Neural progenitor cell (in vitro differentiated cells): ENCODE measurements around the gene SH3TC1. TPM values are rescaled to one million over a fixed set of nuclear protein-coding genes. Genes with fewer than 3 reads are reported as not detected.

Experiments
- DNase-seq: peaks from one replicate; pipeline ENCODE4 v3.0.0-alpha.2; 2016; ENCODE audit warnings: low spot score
- H2AFZ ChIP-seq: fragments of 200-600 bp; sonication (generic); replicated peaks from 2 replicates; pipeline ENCODE4 v1.6.1; 2016; ENCODE audit warnings: antibody characterized with exemption
- H3F3A ChIP-seq: fragments of 200-600 bp; sonication (generic); 2 replicates; pipeline ENCODE4 v1.6.1; 2016; ENCODE audit warnings: antibody characterized with exemption, low read depth
- H3K27ac ChIP-seq: fragments of 200-600 bp; sonication (generic); 2 replicates; pipeline ENCODE4 v1.5.1; 2016; ENCODE audit warnings: mild to moderate bottlenecking
- H3K27me3 ChIP-seq: fragments of 200-600 bp; sonication (generic); 2 replicates; pipeline ENCODE4 v1.6.1; 2016; ENCODE audit warnings: mild to moderate bottlenecking, moderate library complexity
- H3K36me3 ChIP-seq: fragments of 200-600 bp; sonication (generic); 2 replicates; pipeline ENCODE4 v1.5.1; 2016
- H3K4me1 ChIP-seq: fragments of 200-600 bp; sonication (generic); 2 replicates; pipeline ENCODE4 v1.6.1; 2016; ENCODE audit warnings: mixed run types
- H3K4me2 ChIP-seq: fragments of 200-600 bp; sonication (generic); 2 replicates; pipeline ENCODE4 v1.6.1; 2016
- H3K4me3 ChIP-seq: fragments of 200-600 bp; sonication (generic); 2 replicates; pipeline ENCODE4 v1.5.1; 2016
- H3K79me2 ChIP-seq: fragments of 200-600 bp; sonication (generic); 2 replicates; pipeline ENCODE4 v1.6.1; 2016; ENCODE audit warnings: low read depth
- H3K9ac ChIP-seq: fragments of 200-600 bp; sonication (generic); 2 replicates; pipeline ENCODE4 v1.6.1; 2016
- H3K9me3 ChIP-seq: fragments of 200-600 bp; sonication (generic); 2 replicates; pipeline ENCODE4 v1.5.1; 2016; ENCODE audit warnings: low read depth
- H4K20me1 ChIP-seq: fragments of 200-600 bp; sonication (generic); 2 replicates; pipeline ENCODE4 v1.6.1; 2016; ENCODE audit warnings: low read depth
- H3K27ac Mint-ChIP-seq: 3 replicates; pipeline ENCODE4 v1.8.0; 2021; ENCODE audit warnings: mixed read lengths
- H3K27me3 Mint-ChIP-seq: 2 replicates; pipeline ENCODE4 v1.8.0; 2022; ENCODE audit warnings: low read depth, mild to moderate bottlenecking, inconsistent platforms, moderate library complexity, mixed read lengths; ENCODE audit not compliant: insufficient read depth
- H3K36me3 Mint-ChIP-seq: 3 replicates; pipeline ENCODE4 v1.8.0; 2021; ENCODE audit warnings: mixed read lengths
- H3K4me1 Mint-ChIP-seq: 3 replicates; pipeline ENCODE4 v1.8.0; 2021; ENCODE audit warnings: mixed read lengths
- H3K4me3 Mint-ChIP-seq: 3 replicates; pipeline ENCODE4 v1.8.0; 2021; ENCODE audit warnings: mild to moderate bottlenecking, moderate library complexity, mixed read lengths
- H3K9me3 Mint-ChIP-seq: 3 replicates; pipeline ENCODE4 v1.8.0; 2020; ENCODE audit warnings: mixed read lengths
- EZH2 ChIP-seq: fragments of 200-600 bp; sonication (generic); IDR thresholded peaks from 2 replicates; pipeline ENCODE4 v1.6.1; 2017; ENCODE audit warnings: antibody characterized with exemption, mild to moderate bottlenecking, moderate library complexity
- EZH2phosphoT487 ChIP-seq: fragments of 200-600 bp; sonication (generic); IDR thresholded peaks from 2 replicates; pipeline ENCODE4 v1.6.1; 2017; ENCODE audit warnings: antibody characterized with exemption
- total RNA-seq: library from RNA; depleted of rRNA; stranded (reverse); fragments of >200 nt; gene quantifications from 2 replicates; pipeline ENCODE4 v1.2.3, GENCODE V29; 2015; ENCODE audit warnings: low replicate concordance
- TF ChIP-seq, protein P1 (sequence below): fragments of 200-600 bp; sonication (generic); IDR thresholded peaks from 2 replicates; pipeline ENCODE4 v1.5.1; 2017; ENCODE audit warnings: antibody characterized with exemption, mild to moderate bottlenecking

SH3TC1 gene
- total RNA-seq, 1 donor from 2014 or later: 0.22 TPM

DNA sequence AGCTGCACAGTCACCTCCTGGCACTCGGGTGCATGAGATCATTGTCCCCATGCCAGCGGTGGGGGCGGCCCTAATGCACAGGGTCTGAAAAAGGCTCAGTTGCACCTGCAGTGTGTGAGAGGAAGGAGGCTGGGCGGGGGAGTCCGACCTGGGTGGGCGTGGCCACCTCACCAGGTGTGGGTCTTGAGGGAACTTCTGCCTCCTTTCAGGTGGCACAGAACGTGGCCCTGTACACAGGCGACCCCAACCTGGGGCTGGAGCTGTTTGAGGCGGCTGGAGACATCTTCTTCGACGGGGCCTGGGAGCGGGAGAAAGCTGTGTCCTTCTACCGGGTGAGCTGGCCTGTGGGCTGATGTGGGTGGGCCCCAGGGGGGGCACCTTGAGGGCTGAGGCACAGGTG is 36.1 kb downstream of the SH3TC1 start:
- no peaks in the 10 kb centered on the region for H3K36me3 Mint-ChIP-seq
- Histone ChIP-seq H3F3A (no peaks in the 10 kb centered on the region), H3K79me2 (no peaks in the 10 kb centered on the region), H3K4me2 (no peak overlapping the region), H2AFZ (no peak overlapping the region), H3K4me1 (no peaks in the 10 kb centered on the region), H3K9ac (no peak overlapping the region), H3K36me3 (no peaks in the 10 kb centered on the region), H3K27me3 (no peaks in the 10 kb centered on the region), H4K20me1 (no peaks in the 10 kb centered on the region), H3K9me3 (no peaks in the 10 kb centered on the region), H3K4me3 (no peak overlapping the region), H3K27ac (no peak overlapping the region)
- no peak for DNase-seq
- H3K27me3 Mint-ChIP-seq: peaks cover 3% of the 10 kb centered on the region
- H3K4me1 Mint-ChIP-seq: peaks cover 3% of the 10 kb centered on the region
- no peaks in the 10 kb centered on the region for H3K9me3 Mint-ChIP-seq
- no peak overlapping the region for H3K27ac Mint-ChIP-seq
- TF ChIP-seq EZH2phosphoT487 (no peak), EZH2 (no peak)
- TF ChIP-seq, protein P1, sequence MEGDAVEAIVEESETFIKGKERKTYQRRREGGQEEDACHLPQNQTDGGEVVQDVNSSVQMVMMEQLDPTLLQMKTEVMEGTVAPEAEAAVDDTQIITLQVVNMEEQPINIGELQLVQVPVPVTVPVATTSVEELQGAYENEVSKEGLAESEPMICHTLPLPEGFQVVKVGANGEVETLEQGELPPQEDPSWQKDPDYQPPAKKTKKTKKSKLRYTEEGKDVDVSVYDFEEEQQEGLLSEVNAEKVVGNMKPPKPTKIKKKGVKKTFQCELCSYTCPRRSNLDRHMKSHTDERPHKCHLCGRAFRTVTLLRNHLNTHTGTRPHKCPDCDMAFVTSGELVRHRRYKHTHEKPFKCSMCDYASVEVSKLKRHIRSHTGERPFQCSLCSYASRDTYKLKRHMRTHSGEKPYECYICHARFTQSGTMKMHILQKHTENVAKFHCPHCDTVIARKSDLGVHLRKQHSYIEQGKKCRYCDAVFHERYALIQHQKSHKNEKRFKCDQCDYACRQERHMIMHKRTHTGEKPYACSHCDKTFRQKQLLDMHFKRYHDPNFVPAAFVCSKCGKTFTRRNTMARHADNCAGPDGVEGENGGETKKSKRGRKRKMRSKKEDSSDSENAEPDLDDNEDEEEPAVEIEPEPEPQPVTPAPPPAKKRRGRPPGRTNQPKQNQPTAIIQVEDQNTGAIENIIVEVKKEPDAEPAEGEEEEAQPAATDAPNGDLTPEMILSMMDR: no peak
- H3K4me3 Mint-ChIP-seq: no peak overlapping the region

DNA sequence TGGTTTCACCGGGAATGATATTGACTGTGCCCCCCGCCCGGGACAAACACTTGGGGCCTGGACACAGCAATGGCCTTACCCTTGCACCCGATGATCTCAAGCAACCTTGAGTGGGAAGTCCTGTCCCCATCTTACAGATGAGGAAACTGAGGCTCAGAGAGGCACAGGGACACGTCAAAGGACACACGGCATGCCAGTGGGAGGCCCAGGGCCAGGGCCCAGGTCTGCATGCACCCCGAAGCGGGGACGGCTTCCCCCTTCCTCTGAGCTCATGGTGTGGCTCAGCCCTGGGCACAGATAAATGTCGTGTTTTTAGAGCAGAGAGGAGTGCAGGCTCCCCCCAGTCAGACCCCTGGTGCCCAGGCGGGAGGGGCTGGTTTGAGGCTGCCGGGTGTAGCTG is 36.6 kb downstream of the SH3TC1 start:
- Mint-ChIP-seq H3K9me3 (no peaks in the 10 kb centered on the region), H3K27me3 (peaks cover 4% of the 10 kb centered on the region), H3K36me3 (no peaks in the 10 kb centered on the region), H3K4me1 (peaks cover 3% of the 10 kb centered on the region), H3K27ac (no peak overlapping the region), H3K4me3 (no peak overlapping the region)
- Histone ChIP-seq H3F3A (no peaks in the 10 kb centered on the region), H3K9me3 (no peaks in the 10 kb centered on the region), H3K27me3 (no peaks in the 10 kb centered on the region), H3K9ac (no peak overlapping the region), H3K4me3 (no peak overlapping the region), H3K36me3 (no peaks in the 10 kb centered on the region), H3K4me1 (no peaks in the 10 kb centered on the region), H4K20me1 (no peaks in the 10 kb centered on the region), H3K79me2 (no peaks in the 10 kb centered on the region), H2AFZ (no peak overlapping the region), H3K27ac (no peak overlapping the region), H3K4me2 (no peak overlapping the region)
- TF ChIP-seq EZH2phosphoT487 (no peak), EZH2 (no peak)
- no peak for DNase-seq

DNA sequence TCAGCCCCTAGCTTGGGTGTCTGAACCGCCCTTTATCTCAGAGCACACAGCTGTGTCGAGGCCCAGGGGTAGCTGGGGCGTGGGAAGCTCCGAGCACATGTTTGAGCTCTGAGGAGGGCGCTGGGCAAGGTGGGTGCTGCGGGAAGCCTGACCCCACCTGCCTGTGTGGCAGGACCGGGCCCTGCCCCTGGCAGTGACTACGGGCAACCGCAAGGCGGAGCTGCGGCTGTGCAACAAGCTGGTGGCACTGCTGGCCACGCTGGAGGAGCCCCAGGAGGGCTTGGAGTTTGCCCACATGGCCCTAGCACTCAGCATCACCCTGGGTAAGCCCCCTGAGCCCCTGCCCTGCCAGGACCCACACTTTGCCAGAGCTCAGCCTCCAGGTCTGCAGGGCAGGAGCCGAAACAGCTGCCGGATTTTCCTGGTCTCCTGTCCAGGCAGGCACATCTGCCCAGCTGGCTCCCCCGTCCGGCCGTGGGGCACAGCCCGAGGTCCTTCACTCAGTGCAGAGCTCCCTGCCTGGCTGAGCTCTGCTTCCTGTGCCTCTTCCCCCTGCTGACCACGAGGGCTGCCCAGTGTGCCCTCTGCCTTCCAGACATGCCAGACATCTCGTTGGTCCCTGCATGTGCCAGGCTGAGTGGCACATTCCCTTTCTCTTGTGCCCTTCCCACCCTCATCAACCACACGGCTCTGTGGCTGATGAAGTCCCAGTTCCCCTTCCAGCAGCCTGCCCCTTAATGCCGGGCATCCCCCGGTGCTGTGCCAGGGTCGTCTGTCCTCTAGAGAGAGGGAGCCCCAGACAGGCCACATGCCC is 37.2 kb downstream of the SH3TC1 start:
- no peak for DNase-seq
- no peaks in the 10 kb centered on the region for H3K36me3 Mint-ChIP-seq
- H4K20me1 ChIP-seq: no peaks in the 10 kb centered on the region

DNA sequence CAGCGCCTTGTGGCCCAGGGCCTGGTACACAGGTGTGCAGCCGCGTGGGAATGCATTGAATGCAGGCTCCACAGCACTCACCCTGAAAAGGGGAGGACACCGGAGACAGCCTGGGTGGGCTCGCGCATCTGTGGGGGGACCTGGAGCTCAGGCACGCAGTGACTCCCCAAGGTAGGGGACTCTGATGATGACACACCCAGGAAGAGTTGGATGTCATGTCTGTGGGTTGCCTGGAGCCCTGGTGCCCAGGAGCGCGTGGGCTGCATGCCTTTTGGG is 37.8 kb downstream of the SH3TC1 start:
- Histone ChIP-seq H3K4me2 (no peak overlapping the region), H3K79me2 (no peaks in the 10 kb centered on the region), H3K27ac (no peak overlapping the region), H3F3A (no peaks in the 10 kb centered on the region), H3K9me3 (no peaks in the 10 kb centered on the region), H3K36me3 (no peaks in the 10 kb centered on the region), H3K9ac (no peak overlapping the region), H2AFZ (no peak overlapping the region), H3K27me3 (no peaks in the 10 kb centered on the region), H3K4me1 (no peaks in the 10 kb centered on the region), H4K20me1 (no peaks in the 10 kb centered on the region), H3K4me3 (no peak overlapping the region)
- TF ChIP-seq EZH2 (no peak), EZH2phosphoT487 (no peak)
- TF ChIP-seq, protein P1: no peak
- Mint-ChIP-seq H3K4me3 (no peak overlapping the region), H3K27ac (no peak overlapping the region), H3K9me3 (no peaks in the 10 kb centered on the region), H3K4me1 (no peaks in the 10 kb centered on the region), H3K27me3 (peaks cover 8% of the 10 kb centered on the region), H3K36me3 (no peaks in the 10 kb centered on the region)
- no peak for DNase-seq

More for the DNA sequence above, 37.2 kb downstream of the SH3TC1 start:
- no peak overlapping the region for H3K4me2 ChIP-seq
- H3K36me3 ChIP-seq: no peaks in the 10 kb centered on the region
- H3K9me3 Mint-ChIP-seq: no peaks in the 10 kb centered on the region
- no peak overlapping the region for H3K9ac ChIP-seq
- no peaks in the 10 kb centered on the region for H3K79me2 ChIP-seq
- no peak overlapping the region for H2AFZ ChIP-seq
- peaks cover 8% of the 10 kb centered on the region for H3K27me3 Mint-ChIP-seq
- H3K4me1 ChIP-seq: no peaks in the 10 kb centered on the region
- no peak overlapping the region for H3K4me3 Mint-ChIP-seq
- no peaks in the 10 kb centered on the region for H3F3A ChIP-seq
- H3K27ac ChIP-seq: no peak overlapping the region
- no peak overlapping the region for H3K4me3 ChIP-seq
- H3K9me3 ChIP-seq: no peaks in the 10 kb centered on the region
- TF ChIP-seq EZH2phosphoT487: no peak
- no peak for TF ChIP-seq EZH2
- TF ChIP-seq, protein P1: no peak
- H3K27ac Mint-ChIP-seq: no peak overlapping the region
- no peaks in the 10 kb centered on the region for H3K27me3 ChIP-seq
- no peaks in the 10 kb centered on the region for H3K4me1 Mint-ChIP-seq
